Keratinocyte (primary cell): ENCODE results near the gene HDAC7. TPM values are rescaled to one million over a fixed set of nuclear protein-coding genes. Genes with fewer than 3 reads are reported as not detected.

ENCODE experiments used
- DNase-seq: peaks from one replicate; pipeline ENCODE4 v3.0.0-alpha.2; 2011; ENCODE audit warnings: low read depth, missing footprints, low spot score
- FAIRE-seq: peaks from 2 replicates; lab custom pipeline; 2011; peaks lifted over from hg19 to GRCh38; lab: Jason Lieb, UNC
- H2AFZ ChIP-seq: 2 replicates; pipeline ENCODE4 v1.6.0; 2012; ENCODE audit warnings: low read length, control low read depth, inconsistent platforms; ENCODE audit not compliant: control insufficient read depth
- H3K27ac ChIP-seq: 2 replicates; pipeline ENCODE4 v1.5.1; 2011; ENCODE audit warnings: low read length; ENCODE audit not compliant: control insufficient read depth, insufficient read depth
- H3K27me3 ChIP-seq: 3 replicates; pipeline ENCODE4 v1.6.0; 2011; ENCODE audit warnings: low read length; ENCODE audit not compliant: control insufficient read depth, insufficient read depth; ENCODE audit errors: extremely low read depth
- H3K36me3 ChIP-seq, 2 experiments: 2 replicates in 1 of 2; 3 replicates in 1 of 2; pipeline ENCODE4 v1.5.1; 2011; ENCODE audit warnings: low read length in 2 of 2, mild to moderate bottlenecking in 1 of 2; ENCODE audit not compliant: control insufficient read depth in 2 of 2, insufficient read depth in 2 of 2; ENCODE audit errors: extremely low read depth in 1 of 2
- H3K4me1 ChIP-seq: 3 replicates; pipeline ENCODE4 v1.5.1; 2011; ENCODE audit warnings: low read length; ENCODE audit not compliant: control insufficient read depth, insufficient read depth; ENCODE audit errors: extremely low read depth
- H3K4me2 ChIP-seq: 3 replicates; pipeline ENCODE4 v1.6.0; 2011; ENCODE audit warnings: low read depth, low read length; ENCODE audit not compliant: control insufficient read depth, insufficient read depth; ENCODE audit errors: extremely low read depth
- H3K4me3 ChIP-seq, 3 experiments: fragments of 200-600 bp in 1 of 3; sonication (generic) in 1 of 3; 2 replicates in 2 of 3; 3 replicates in 1 of 3; pipeline ENCODE4 v1.5.1; 2011 to 2016; ENCODE audit warnings: low read length in 3 of 3, mild to moderate bottlenecking in 3 of 3, control low read depth in 2 of 3, inconsistent platforms in 1 of 3, low read depth in 1 of 3, mixed read lengths in 1 of 3, mixed run types in 1 of 3, moderate library complexity in 1 of 3; ENCODE audit not compliant: control insufficient read depth in 2 of 3, insufficient read depth in 2 of 3; ENCODE audit errors: extremely low read depth in 1 of 3
- H3K79me2 ChIP-seq: 2 replicates; pipeline ENCODE4 v1.6.0; 2012; ENCODE audit warnings: low read length; ENCODE audit not compliant: control insufficient read depth, insufficient read depth
- H3K9ac ChIP-seq: 3 replicates; pipeline ENCODE4 v1.6.0; 2011; ENCODE audit warnings: low read length; ENCODE audit not compliant: control insufficient read depth, insufficient read depth; ENCODE audit errors: extremely low read depth
- H3K9me1 ChIP-seq: 3 replicates; pipeline ENCODE4 v1.6.0; 2011; ENCODE audit warnings: low read length; ENCODE audit not compliant: control insufficient read depth, insufficient read depth; ENCODE audit errors: extremely low read depth
- H3K9me3 ChIP-seq: 2 replicates; pipeline ENCODE4 v1.5.1; 2012; ENCODE audit warnings: low read depth, low read length; ENCODE audit not compliant: control insufficient read depth
- H4K20me1 ChIP-seq: 3 replicates; pipeline ENCODE4 v1.6.0; 2011; ENCODE audit warnings: low read length; ENCODE audit not compliant: control insufficient read depth, insufficient read depth; ENCODE audit errors: extremely low read depth
- CTCF ChIP-seq, 3 experiments: IDR thresholded peaks in 1 of 3; conservative IDR thresholded peaks in 1 of 3; optimal IDR thresholded peaks in 1 of 3; 2 replicates in 2 of 3; 3 replicates in 1 of 3; pipeline versions ENCODE3 to v1.5.1; 2011; ENCODE audit warnings: low read length in 3 of 3, mild to moderate bottlenecking in 3 of 3, moderate library complexity in 2 of 3, control low read depth in 1 of 3, inconsistent platforms in 1 of 3; ENCODE audit not compliant: insufficient read depth in 2 of 3; ENCODE audit errors: extremely low read depth in 1 of 3
- EZH2 ChIP-seq: IDR thresholded peaks from one replicate; pipeline ENCODE4 v1.6.1; 2012; ENCODE audit warnings: inconsistent platforms, mild to moderate bottlenecking, low read length, moderate library complexity
- dilution Hi-C: fragments of 300-500 bp; cut with MboI; formaldehyde crosslinking; loops from one replicate; pipeline ENCODE4 v1.7.0; 2020; ENCODE audit warnings: low sequenced_read_pairs; ENCODE audit not compliant: extremely low pct_ligation_motif_present
- polyA plus RNA-seq, 5 experiments: library from polyadenylated mRNA; depleted of rRNA in 3 of 5; stranded (reverse) in 3 of 5; stranded (forward) in 1 of 5; unstranded in 1 of 5; fragments of >200 nt; gene quantifications; 1 replicate in 1 of 5; 2 replicates in 3 of 5; 3 replicates in 1 of 5; pipeline versions ENCODE4 v1.2.1 to v1.2.3, GENCODE V29; 2011 to 2012; ENCODE audit warnings: missing spikeins in 2 of 5, low read depth in 1 of 5, low replicate concordance in 1 of 5

Gene HDAC7
- polyA plus RNA-seq, 1 donor (not counting 4 experiments of a cell fraction or from before 2014, with no cell fraction given): 17.0 TPM

- no peak overlapping the region for H3K4me2 ChIP-seq
- DNase-seq (no peak), FAIRE-seq (no peak)
- no peak overlapping the region for H3K27ac ChIP-seq
- no peaks in the 10 kb centered on the region for H3K4me1 ChIP-seq
- H3K4me3 ChIP-seq: no peak overlapping the region
- H3K36me3 ChIP-seq: peaks cover 15 to 49% of the 10 kb centered on the region in 2 experiments
- H3K9ac ChIP-seq: no peak overlapping the region
- TF ChIP-seq EZH2 (no peak), CTCF (optimal IDR thresholded peaks at IDR 0.05 in 1 of 3, IDR thresholded peaks at IDR 0.05 in 1 of 3, conservative IDR thresholded peaks at IDR 0.05 in 1 of 3; ENCODE audit: extremely low read depth in 1 of 3, insufficient read depth in 2 of 3, low read length in 3 of 3) (peak; percentile 8 to 55 (median 10))
- H3K27me3 ChIP-seq: no peaks in the 10 kb centered on the region
- dilution Hi-C loops: no loop called here
- H2AFZ ChIP-seq: no peak overlapping the region
- H3K9me1 ChIP-seq: peaks cover 2% of the 10 kb centered on the region
- peaks cover 38% of the 10 kb centered on the region for H3K79me2 ChIP-seq
- H3K9me3 ChIP-seq: no peaks in the 10 kb centered on the region
- peaks cover 23% of the 10 kb centered on the region for H4K20me1 ChIP-seq
These were observed 22.3 kb downstream of the HDAC7 start for GRCh38 chr12:47797441-47797840.

- no peak overlapping the region for H2AFZ ChIP-seq
- H4K20me1 ChIP-seq: peaks cover 17% of the 10 kb centered on the region
- DNase-seq (no peak), FAIRE-seq (no peak)
- H3K9me3 ChIP-seq: no peaks in the 10 kb centered on the region
- H3K9ac ChIP-seq: no peak overlapping the region
- peaks cover 24% of the 10 kb centered on the region for H3K79me2 ChIP-seq
- TF ChIP-seq EZH2: no peak
- TF ChIP-seq CTCF (optimal IDR thresholded peaks at IDR 0.05 in 1 of 3, IDR thresholded peaks at IDR 0.05 in 1 of 3, conservative IDR thresholded peaks at IDR 0.05 in 1 of 3; ENCODE audit: extremely low read depth in 1 of 3, insufficient read depth in 2 of 3, low read length in 3 of 3): no peak
- H3K4me2 ChIP-seq: no peak overlapping the region
- peaks cover 15 to 51% of the 10 kb centered on the region in 2 experiments for H3K36me3 ChIP-seq
- no peak overlapping the region for H3K27ac ChIP-seq
- dilution Hi-C loops: no loop called here
- H3K27me3 ChIP-seq: no peaks in the 10 kb centered on the region
- H3K4me3 ChIP-seq: no peak overlapping the region
- peaks cover 1% of the 10 kb centered on the region for H3K9me1 ChIP-seq
- H3K4me1 ChIP-seq: no peaks in the 10 kb centered on the region
These were observed 23.8 kb downstream of the HDAC7 start for GRCh38 chr12:47795814-47796411.
